MM.1S (cell line): Measurements from ENCODE around the gene NAT8L.

ENCODE experiments used
- EZH2phosphoT487 ChIP-seq: fragments of 300-600 bp; sonication (generic); IDR thresholded peaks from 2 replicates; pipeline ENCODE4 v1.6.1; 2018; ENCODE audit warnings: antibody characterized with exemption, low read length
- TF ChIP-seq, protein P1 (sequence below): fragments of 300-600 bp; sonication (generic); IDR thresholded peaks from 2 replicates; pipeline ENCODE4 v1.5.1; 2016; ENCODE audit warnings: antibody characterized with exemption, low read length, mixed read lengths

DNA sequence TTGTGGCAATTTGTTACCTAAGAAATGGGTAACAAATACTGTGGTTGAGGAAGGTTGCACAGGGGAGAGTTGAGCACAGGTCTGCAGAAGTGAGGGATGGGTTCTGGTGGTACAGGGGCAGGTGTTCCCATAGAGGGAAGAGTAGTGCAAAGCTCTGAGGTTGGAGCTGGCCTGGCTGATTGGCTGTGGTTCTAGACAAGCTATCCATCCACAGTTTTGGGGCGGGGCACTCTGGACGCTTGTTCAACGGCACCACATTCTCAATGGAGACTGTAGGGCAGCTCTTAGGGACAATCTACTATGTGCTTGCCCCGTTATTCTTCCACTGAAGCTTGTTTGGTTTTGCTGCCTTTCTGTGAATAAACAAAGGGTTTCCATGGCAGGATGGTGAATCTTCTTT is 35.4 kb downstream of the NAT8L start:
- TF ChIP-seq, protein P1, sequence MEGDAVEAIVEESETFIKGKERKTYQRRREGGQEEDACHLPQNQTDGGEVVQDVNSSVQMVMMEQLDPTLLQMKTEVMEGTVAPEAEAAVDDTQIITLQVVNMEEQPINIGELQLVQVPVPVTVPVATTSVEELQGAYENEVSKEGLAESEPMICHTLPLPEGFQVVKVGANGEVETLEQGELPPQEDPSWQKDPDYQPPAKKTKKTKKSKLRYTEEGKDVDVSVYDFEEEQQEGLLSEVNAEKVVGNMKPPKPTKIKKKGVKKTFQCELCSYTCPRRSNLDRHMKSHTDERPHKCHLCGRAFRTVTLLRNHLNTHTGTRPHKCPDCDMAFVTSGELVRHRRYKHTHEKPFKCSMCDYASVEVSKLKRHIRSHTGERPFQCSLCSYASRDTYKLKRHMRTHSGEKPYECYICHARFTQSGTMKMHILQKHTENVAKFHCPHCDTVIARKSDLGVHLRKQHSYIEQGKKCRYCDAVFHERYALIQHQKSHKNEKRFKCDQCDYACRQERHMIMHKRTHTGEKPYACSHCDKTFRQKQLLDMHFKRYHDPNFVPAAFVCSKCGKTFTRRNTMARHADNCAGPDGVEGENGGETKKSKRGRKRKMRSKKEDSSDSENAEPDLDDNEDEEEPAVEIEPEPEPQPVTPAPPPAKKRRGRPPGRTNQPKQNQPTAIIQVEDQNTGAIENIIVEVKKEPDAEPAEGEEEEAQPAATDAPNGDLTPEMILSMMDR = no peak
- TF ChIP-seq EZH2phosphoT487 = no peak
